Measurements from ENCODE around the gene PDE6D. TPM values are rescaled to one million over a fixed set of nuclear protein-coding genes. Genes with fewer than 3 reads are reported as not detected.

The PDE6D gene
- total and polyA plus RNA-seq, 2 of the 13 experiments (the other 11 are each of a cell fraction or from before 2014, with no cell fraction given): 14.1 to 23.2 TPM

DNA sequence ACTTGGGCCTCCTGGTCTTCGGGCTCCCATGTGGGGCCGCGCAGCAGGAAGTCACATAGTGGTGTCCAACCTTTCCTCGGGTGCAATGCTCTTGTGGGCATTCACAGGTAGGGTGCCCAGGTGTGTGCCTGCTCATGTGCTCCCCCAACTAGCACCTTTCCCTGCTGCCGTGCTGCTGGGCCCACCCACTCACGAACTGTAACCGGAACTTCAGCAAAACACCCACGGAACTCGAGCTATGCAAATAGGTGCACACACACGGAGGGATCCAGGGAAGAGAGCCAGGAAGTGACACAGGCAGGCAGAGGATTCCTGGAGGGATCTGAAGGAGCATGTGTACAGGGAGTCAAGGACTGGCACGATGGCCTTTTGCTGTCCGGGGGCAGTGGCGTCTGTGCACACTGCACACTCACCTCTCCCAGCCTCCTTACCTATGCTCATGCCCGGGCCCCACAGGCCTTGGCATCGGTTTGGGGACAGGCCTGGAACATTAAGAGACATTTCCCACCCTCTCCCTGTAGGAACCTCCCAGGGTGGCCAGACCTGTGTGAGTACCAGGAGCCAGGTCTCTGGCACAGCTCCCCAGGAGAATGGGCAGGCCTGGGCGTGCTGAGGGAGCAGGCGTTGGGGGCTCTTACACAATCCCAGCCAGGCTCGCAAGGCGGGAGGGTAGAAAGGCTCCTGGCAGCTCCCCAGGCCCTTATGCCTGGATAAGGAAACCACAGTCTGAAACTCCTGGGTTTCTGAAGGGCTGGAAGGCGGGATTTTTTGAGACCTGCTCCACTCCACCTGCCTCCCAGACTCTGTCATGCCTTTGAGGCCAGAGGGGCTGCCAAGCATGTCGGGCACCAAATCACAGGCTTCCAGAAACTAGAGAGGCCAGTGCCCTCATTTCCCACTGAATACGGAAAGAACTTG, 79.4 kb downstream of the PDE6D start (continued):
- TF ChIP-seq, protein P1, sequence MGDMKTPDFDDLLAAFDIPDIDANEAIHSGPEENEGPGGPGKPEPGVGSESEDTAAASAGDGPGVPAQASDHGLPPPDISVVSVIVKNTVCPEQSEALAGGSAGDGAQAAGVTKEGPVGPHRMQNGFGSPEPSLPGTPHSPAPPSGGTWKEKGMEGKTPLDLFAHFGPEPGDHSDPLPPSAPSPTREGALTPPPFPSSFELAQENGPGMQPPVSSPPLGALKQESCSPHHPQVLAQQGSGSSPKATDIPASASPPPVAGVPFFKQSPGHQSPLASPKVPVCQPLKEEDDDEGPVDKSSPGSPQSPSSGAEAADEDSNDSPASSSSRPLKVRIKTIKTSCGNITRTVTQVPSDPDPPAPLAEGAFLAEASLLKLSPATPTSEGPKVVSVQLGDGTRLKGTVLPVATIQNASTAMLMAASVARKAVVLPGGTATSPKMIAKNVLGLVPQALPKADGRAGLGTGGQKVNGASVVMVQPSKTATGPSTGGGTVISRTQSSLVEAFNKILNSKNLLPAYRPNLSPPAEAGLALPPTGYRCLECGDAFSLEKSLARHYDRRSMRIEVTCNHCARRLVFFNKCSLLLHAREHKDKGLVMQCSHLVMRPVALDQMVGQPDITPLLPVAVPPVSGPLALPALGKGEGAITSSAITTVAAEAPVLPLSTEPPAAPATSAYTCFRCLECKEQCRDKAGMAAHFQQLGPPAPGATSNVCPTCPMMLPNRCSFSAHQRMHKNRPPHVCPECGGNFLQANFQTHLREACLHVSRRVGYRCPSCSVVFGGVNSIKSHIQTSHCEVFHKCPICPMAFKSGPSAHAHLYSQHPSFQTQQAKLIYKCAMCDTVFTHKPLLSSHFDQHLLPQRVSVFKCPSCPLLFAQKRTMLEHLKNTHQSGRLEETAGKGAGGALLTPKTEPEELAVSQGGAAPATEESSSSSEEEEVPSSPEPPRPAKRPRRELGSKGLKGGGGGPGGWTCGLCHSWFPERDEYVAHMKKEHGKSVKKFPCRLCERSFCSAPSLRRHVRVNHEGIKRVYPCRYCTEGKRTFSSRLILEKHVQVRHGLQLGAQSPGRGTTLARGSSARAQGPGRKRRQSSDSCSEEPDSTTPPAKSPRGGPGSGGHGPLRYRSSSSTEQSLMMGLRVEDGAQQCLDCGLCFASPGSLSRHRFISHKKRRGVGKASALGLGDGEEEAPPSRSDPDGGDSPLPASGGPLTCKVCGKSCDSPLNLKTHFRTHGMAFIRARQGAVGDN (CRISPR knock-in tag; IDR thresholded peaks at IDR 0.05): peak; percentile 99
- TF ChIP-seq, protein P2, sequence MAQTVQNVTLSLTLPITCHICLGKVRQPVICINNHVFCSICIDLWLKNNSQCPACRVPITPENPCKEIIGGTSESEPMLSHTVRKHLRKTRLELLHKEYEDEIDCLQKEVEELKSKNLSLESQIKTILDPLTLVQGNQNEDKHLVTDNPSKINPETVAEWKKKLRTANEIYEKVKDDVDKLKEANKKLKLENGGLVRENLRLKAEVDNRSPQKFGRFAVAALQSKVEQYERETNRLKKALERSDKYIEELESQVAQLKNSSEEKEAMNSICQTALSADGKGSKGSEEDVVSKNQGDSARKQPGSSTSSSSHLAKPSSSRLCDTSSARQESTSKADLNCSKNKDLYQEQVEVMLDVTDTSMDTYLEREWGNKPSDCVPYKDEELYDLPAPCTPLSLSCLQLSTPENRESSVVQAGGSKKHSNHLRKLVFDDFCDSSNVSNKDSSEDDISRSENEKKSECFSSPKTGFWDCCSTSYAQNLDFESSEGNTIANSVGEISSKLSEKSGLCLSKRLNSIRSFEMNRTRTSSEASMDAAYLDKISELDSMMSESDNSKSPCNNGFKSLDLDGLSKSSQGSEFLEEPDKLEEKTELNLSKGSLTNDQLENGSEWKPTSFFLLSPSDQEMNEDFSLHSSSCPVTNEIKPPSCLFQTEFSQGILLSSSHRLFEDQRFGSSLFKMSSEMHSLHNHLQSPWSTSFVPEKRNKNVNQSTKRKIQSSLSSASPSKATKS (CRISPR knock-in tag; IDR thresholded peaks at IDR 0.05): no peak
- TF ChIP-seq ASH2L (IDR thresholded peaks at IDR 0.05; ENCODE audit: insufficient read length, low read depth, low read length) (peak; percentile 25), RFXANK (CRISPR knock-in tag; IDR thresholded peaks at IDR 0.05) (no peak), ZNF615 (CRISPR knock-in tag; IDR thresholded peaks at IDR 0.05; ENCODE audit: borderline replicate concordance) (0 out of 2 replicates have a peak, but pooled peaks have one; percentile 51), ATF7 (IDR thresholded peaks at IDR 0.05) (no peak), ATF7 (CRISPR knock-in tag; IDR thresholded peaks at IDR 0.05) (no peak), IRF2 (CRISPR knock-in tag; IDR thresholded peaks at IDR 0.05) (peak; percentile 44), ZFP36L2 (CRISPR knock-in tag; IDR thresholded peaks at IDR 0.05) (no peak), KAT8 (CRISPR knock-in tag; IDR thresholded peaks at IDR 0.05) (peak; percentile 83), MIER2 (CRISPR knock-in tag; IDR thresholded peaks at IDR 0.05) (no peak), GATAD2A (CRISPR knock-in tag; IDR thresholded peaks at IDR 0.05) (no peak; the same call in none of the 2 replicates)
- TF ChIP-seq, protein P3, sequence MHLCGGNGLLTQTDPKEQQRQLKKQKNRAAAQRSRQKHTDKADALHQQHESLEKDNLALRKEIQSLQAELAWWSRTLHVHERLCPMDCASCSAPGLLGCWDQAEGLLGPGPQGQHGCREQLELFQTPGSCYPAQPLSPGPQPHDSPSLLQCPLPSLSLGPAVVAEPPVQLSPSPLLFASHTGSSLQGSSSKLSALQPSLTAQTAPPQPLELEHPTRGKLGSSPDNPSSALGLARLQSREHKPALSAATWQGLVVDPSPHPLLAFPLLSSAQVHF (CRISPR knock-in tag; IDR thresholded peaks at IDR 0.05): no peak
- TF ChIP-seq, protein P4, sequence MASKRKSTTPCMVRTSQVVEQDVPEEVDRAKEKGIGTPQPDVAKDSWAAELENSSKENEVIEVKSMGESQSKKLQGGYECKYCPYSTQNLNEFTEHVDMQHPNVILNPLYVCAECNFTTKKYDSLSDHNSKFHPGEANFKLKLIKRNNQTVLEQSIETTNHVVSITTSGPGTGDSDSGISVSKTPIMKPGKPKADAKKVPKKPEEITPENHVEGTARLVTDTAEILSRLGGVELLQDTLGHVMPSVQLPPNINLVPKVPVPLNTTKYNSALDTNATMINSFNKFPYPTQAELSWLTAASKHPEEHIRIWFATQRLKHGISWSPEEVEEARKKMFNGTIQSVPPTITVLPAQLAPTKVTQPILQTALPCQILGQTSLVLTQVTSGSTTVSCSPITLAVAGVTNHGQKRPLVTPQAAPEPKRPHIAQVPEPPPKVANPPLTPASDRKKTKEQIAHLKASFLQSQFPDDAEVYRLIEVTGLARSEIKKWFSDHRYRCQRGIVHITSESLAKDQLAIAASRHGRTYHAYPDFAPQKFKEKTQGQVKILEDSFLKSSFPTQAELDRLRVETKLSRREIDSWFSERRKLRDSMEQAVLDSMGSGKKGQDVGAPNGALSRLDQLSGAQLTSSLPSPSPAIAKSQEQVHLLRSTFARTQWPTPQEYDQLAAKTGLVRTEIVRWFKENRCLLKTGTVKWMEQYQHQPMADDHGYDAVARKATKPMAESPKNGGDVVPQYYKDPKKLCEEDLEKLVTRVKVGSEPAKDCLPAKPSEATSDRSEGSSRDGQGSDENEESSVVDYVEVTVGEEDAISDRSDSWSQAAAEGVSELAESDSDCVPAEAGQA (IDR thresholded peaks at IDR 0.05; ENCODE audit: low read depth): peak; percentile 35; the same call in 1 of the 2 replicates
- TF ChIP-seq, protein P4 (CRISPR knock-in tag; IDR thresholded peaks at IDR 0.05; ENCODE audit: borderline replicate concordance): no peak
